ENCODE measurements around the gene KLHL29.
"Not testable (repeated sequence)": the region's sequence is repeated elsewhere in the genome, so short reads cannot be mapped to it uniquely, and the experiment has no call there.

Gene KLHL29

GRCh38 chr2:23384551-23385343 lies at the start of gene KLHL29:
Gene KLHL29, plus strand, starts transcription at chr2:23385179. Its CDS starts 177,018 bp downstream, at chr2:23562197.
- H3K4me1 Mint-ChIP-seq: peaks cover 43% of the 10 kb centered on the region
- H3K36me3 Mint-ChIP-seq: no peaks in the 10 kb centered on the region
- H3K9me3 Mint-ChIP-seq: no peaks in the 10 kb centered on the region
- H3K27me3 Mint-ChIP-seq: peaks cover 28% of the 10 kb centered on the region
- H3K27ac Mint-ChIP-seq: peak within 1 kb of the TSS; percentile 50
- ATAC-seq: peak; percentile 84
- H3K4me3 Mint-ChIP-seq: peak within 1 kb of the TSS; percentile 85

- H3K36me3 Mint-ChIP-seq: no peaks in the 10 kb centered on the region
- no peak overlapping the region for H3K4me3 Mint-ChIP-seq
- ATAC-seq: no peak
- H3K27me3 Mint-ChIP-seq: peaks cover 49% of the 10 kb centered on the region
- H3K9me3 Mint-ChIP-seq: peaks cover 4% of the 10 kb centered on the region
- no peaks in the 10 kb centered on the region for H3K4me1 Mint-ChIP-seq
- no peak overlapping the region for H3K27ac Mint-ChIP-seq
Measured at GRCh38 chr2:23335550-23335949, 49.4 kb upstream of the KLHL29 start.

- H3K4me3 Mint-ChIP-seq: no peak overlapping the region
- H3K9me3 Mint-ChIP-seq: peaks cover 7% of the 10 kb centered on the region
- ATAC-seq: no peak
- no peak overlapping the region for H3K27ac Mint-ChIP-seq
- H3K36me3 Mint-ChIP-seq: no peaks in the 10 kb centered on the region
- H3K4me1 Mint-ChIP-seq: peaks cover 7% of the 10 kb centered on the region
- H3K27me3 Mint-ChIP-seq: peaks cover 42% of the 10 kb centered on the region
Measured at GRCh38 chr2:23342075-23342474, 42.9 kb upstream of the KLHL29 start.

- ATAC-seq: peak; percentile 52
- Mint-ChIP-seq H3K27ac (no peak overlapping the region), H3K4me1 (peaks cover 7% of the 10 kb centered on the region), H3K4me3 (no peak overlapping the region), H3K27me3 (peaks cover 27% of the 10 kb centered on the region), H3K9me3 (peaks cover 3% of the 10 kb centered on the region), H3K36me3 (no peaks in the 10 kb centered on the region)
Measured at GRCh38 chr2:23346029-23346428, 39.0 kb upstream of the KLHL29 start.

GRCh38 chr2:23346781-23347180 lies 38.2 kb upstream of the KLHL29 start:
- Mint-ChIP-seq H3K36me3 (no peaks in the 10 kb centered on the region), H3K9me3 (peaks cover 3% of the 10 kb centered on the region), H3K27ac (no peak overlapping the region), H3K4me1 (peaks cover 7% of the 10 kb centered on the region), H3K4me3 (no peak overlapping the region), H3K27me3 (peaks cover 24% of the 10 kb centered on the region)
- ATAC-seq: no peak

GRCh38 chr2:23347471-23348092 lies 37.4 kb upstream of the KLHL29 start:
- Mint-ChIP-seq H3K4me3 (no peak overlapping the region), H3K27ac (no peak overlapping the region), H3K27me3 (peaks cover 24% of the 10 kb centered on the region), H3K36me3 (no peaks in the 10 kb centered on the region), H3K9me3 (peaks cover 3% of the 10 kb centered on the region), H3K4me1 (peaks cover 7% of the 10 kb centered on the region)
- no peak for ATAC-seq

- not testable (repeated sequence) for H3K27ac Mint-ChIP-seq, H3K9me3 Mint-ChIP-seq, H3K4me3 Mint-ChIP-seq, ATAC-seq, H3K4me1 Mint-ChIP-seq, H3K36me3 Mint-ChIP-seq
- peaks cover 27% of the 10 kb centered on the region for H3K27me3 Mint-ChIP-seq
Measured at GRCh38 chr2:23348093-23348481, 36.9 kb upstream of the KLHL29 start.

- H3K4me3 Mint-ChIP-seq: no peak overlapping the region
- peaks cover 16% of the 10 kb centered on the region for H3K4me1 Mint-ChIP-seq
- H3K9me3 Mint-ChIP-seq: peaks cover 3% of the 10 kb centered on the region
- H3K36me3 Mint-ChIP-seq: no peaks in the 10 kb centered on the region
- peaks cover 30% of the 10 kb centered on the region for H3K27me3 Mint-ChIP-seq
- H3K27ac Mint-ChIP-seq: no peak overlapping the region
- no peak for ATAC-seq
Measured at GRCh38 chr2:23349508-23349907, 35.5 kb upstream of the KLHL29 start.

- Mint-ChIP-seq H3K27me3 (peaks cover 37% of the 10 kb centered on the region), H3K4me3 (no peak overlapping the region), H3K9me3 (peaks cover 3% of the 10 kb centered on the region), H3K36me3 (no peaks in the 10 kb centered on the region), H3K4me1 (peaks cover 23% of the 10 kb centered on the region), H3K27ac (no peak overlapping the region)
- no peak for ATAC-seq
Measured at GRCh38 chr2:23350041-23350791, 34.8 kb upstream of the KLHL29 start.

GRCh38 chr2:23350792-23351355 lies 34.1 kb upstream of the KLHL29 start:
- Mint-ChIP-seq H3K27ac (no peak overlapping the region), H3K4me1 (peaks cover 21% of the 10 kb centered on the region), H3K27me3 (peaks cover 37% of the 10 kb centered on the region), H3K36me3 (no peaks in the 10 kb centered on the region), H3K4me3 (no peak overlapping the region), H3K9me3 (peaks cover 1% of the 10 kb centered on the region)
- no peak for ATAC-seq

GRCh38 chr2:23351388-23352141 lies 33.4 kb upstream of the KLHL29 start:
- peak; percentile 83 for ATAC-seq
- Mint-ChIP-seq H3K27me3 (peaks cover 37% of the 10 kb centered on the region), H3K27ac (no peak overlapping the region), H3K4me1 (peaks cover 17% of the 10 kb centered on the region), H3K9me3 (no peaks in the 10 kb centered on the region), H3K4me3 (no peak overlapping the region), H3K36me3 (no peaks in the 10 kb centered on the region)

GRCh38 chr2:23354554-23354953 lies 30.4 kb upstream of the KLHL29 start:
- Mint-ChIP-seq H3K4me3 (no peak overlapping the region), H3K4me1 (peaks cover 17% of the 10 kb centered on the region), H3K9me3 (no peaks in the 10 kb centered on the region), H3K36me3 (no peaks in the 10 kb centered on the region), H3K27ac (no peak overlapping the region), H3K27me3 (peaks cover 51% of the 10 kb centered on the region)
- ATAC-seq: no peak

GRCh38 chr2:23355001-23355400 lies 30.0 kb upstream of the KLHL29 start:
- no peaks in the 10 kb centered on the region for H3K36me3 Mint-ChIP-seq
- H3K4me1 Mint-ChIP-seq: peaks cover 17% of the 10 kb centered on the region
- H3K9me3 Mint-ChIP-seq: no peaks in the 10 kb centered on the region
- H3K4me3 Mint-ChIP-seq: no peak overlapping the region
- no peak overlapping the region for H3K27ac Mint-ChIP-seq
- peaks cover 51% of the 10 kb centered on the region for H3K27me3 Mint-ChIP-seq
- ATAC-seq: no peak

- H3K27ac Mint-ChIP-seq: no peak overlapping the region
- H3K4me3 Mint-ChIP-seq: no peak overlapping the region
- peaks cover 66% of the 10 kb centered on the region for H3K27me3 Mint-ChIP-seq
- ATAC-seq: no peak
- H3K9me3 Mint-ChIP-seq: no peaks in the 10 kb centered on the region
- H3K36me3 Mint-ChIP-seq: no peaks in the 10 kb centered on the region
- peaks cover 17% of the 10 kb centered on the region for H3K4me1 Mint-ChIP-seq
Measured at GRCh38 chr2:23356711-23357110, 28.3 kb upstream of the KLHL29 start.

Data from stimulated activated memory B cell treated with anti-CD40 and anti-IgM and Interleukin-4, amounts not matched to agents 10 μg/mL and 1 μg/mL and 100 μg/mL, for 72 hours (primary cell).